Caco-2 (cell line): ENCODE data around the gene IP6K2. TPM values are rescaled to one million over a fixed set of nuclear protein-coding genes. Genes with fewer than 3 reads are reported as not detected.

Experiments used
- BruUV-seq: library from RNA; stranded (reverse); fragments of 400-500 nt; replicated peaks from 2 replicates; lab custom pipeline; 2021; lab: Mats Ljungman, UMichigan
- CTCF ChIA-PET: fragments of 300-600 bp; sonication (Branson Sonifier 250); formaldehyde crosslinking; loops from one replicate; lab custom pipeline; 2022; ENCODE audit warnings: antibody characterized with exemption; lab: Charles Lee
- POLR2A ChIA-PET: fragments of 300-600 bp; sonication (Branson Sonifier 250); formaldehyde crosslinking; loops from one replicate; lab custom pipeline; 2022; ENCODE audit warnings: antibody characterized with exemption; lab: Charles Lee
- DNase-seq, 2 experiments: peaks; one replicate each; pipeline versions ENCODE4 v3.0.0 to v3.0.0-alpha.2; 2020 to 2022
- H3K27me3 ChIP-seq: replicated peaks from 2 replicates; pipeline ENCODE4 v1.6.0; 2011; ENCODE audit warnings: low read length; ENCODE audit not compliant: control insufficient read depth, insufficient read depth
- H3K36me3 ChIP-seq: 2 replicates; pipeline ENCODE4 v1.5.1; 2011; ENCODE audit warnings: low read length; ENCODE audit not compliant: control insufficient read depth, insufficient read depth
- H3K4me1 ChIP-seq: fragments of 250-450 bp; sonication (Bioruptor Pico); 2 replicates; pipeline ENCODE4 v1.5.1; 2020; ENCODE audit warnings: mild to moderate bottlenecking
- H3K4me3 ChIP-seq: 2 replicates; pipeline ENCODE4 v1.5.1; 2011; ENCODE audit warnings: low read depth, mild to moderate bottlenecking, control low read depth, low read length
- H3K9me3 ChIP-seq: fragments of 250-450 bp; sonication (Bioruptor Pico); 2 replicates; pipeline ENCODE4 v1.5.1; 2020; ENCODE audit warnings: mild to moderate bottlenecking, moderate library complexity
- H3K27ac Mint-ChIP-seq: one replicate; pipeline ENCODE4 v1.8.0; 2022; ENCODE audit warnings: mixed read lengths; ENCODE audit not compliant: unreplicated experiment
- H3K27me3 Mint-ChIP-seq: one replicate; pipeline ENCODE4 v1.8.0; 2022; ENCODE audit warnings: mixed read lengths; ENCODE audit not compliant: insufficient read depth, unreplicated experiment
- H3K36me3 Mint-ChIP-seq: one replicate; pipeline ENCODE4 v1.8.0; 2022; ENCODE audit warnings: mild to moderate bottlenecking, mixed read lengths; ENCODE audit not compliant: insufficient read depth, unreplicated experiment
- H3K4me1 Mint-ChIP-seq: one replicate; pipeline ENCODE4 v1.8.0; 2022; ENCODE audit warnings: low read depth, mixed read lengths; ENCODE audit not compliant: unreplicated experiment
- H3K4me3 Mint-ChIP-seq: one replicate; pipeline ENCODE4 v1.8.0; 2022; ENCODE audit warnings: mild to moderate bottlenecking, moderate library complexity, mixed read lengths; ENCODE audit not compliant: unreplicated experiment
- H3K9me3 Mint-ChIP-seq: one replicate; pipeline ENCODE4 v1.8.0; 2022; ENCODE audit warnings: mixed read lengths; ENCODE audit not compliant: unreplicated experiment
- CTCF ChIP-seq, 2 experiments: fragments of 200-600 bp in 1 of 2; IDR thresholded peaks; 1 replicate in 1 of 2; 2 replicates in 1 of 2; pipeline versions ENCODE4 v1.5.1 to v1.8.0; 2011 to 2022; ENCODE audit warnings: antibody characterized with exemption in 1 of 2, control low read depth in 1 of 2, inconsistent platforms in 1 of 2, low read depth in 1 of 2, low read length in 1 of 2, mild to moderate bottlenecking in 1 of 2, moderate library complexity in 1 of 2; ENCODE audit not compliant: insufficient read depth in 1 of 2, severe bottlenecking in 1 of 2, unreplicated experiment in 1 of 2
- intact Hi-C: fragments of 100-400 bp; cut with micrococcal nuclease; formaldehyde crosslinking; loops from one replicate; pipeline ENCODE4 v1.10.0; 2022; ENCODE audit not compliant: unreplicated experiment
- total RNA-seq: library from RNA; stranded (reverse); gene quantifications from 2 replicates; pipeline ENCODE4 v1.2.3, GENCODE V29; 2022

IP6K2 gene
- total RNA-seq, 1 experiment from 2014 or later: 91.7 TPM

- Mint-ChIP-seq H3K4me3 (no peak overlapping the region), H3K36me3 (peaks cover 56% of the 10 kb centered on the region), H3K27me3 (no peaks in the 10 kb centered on the region), H3K9me3 (no peaks in the 10 kb centered on the region), H3K4me1 (peaks cover 14% of the 10 kb centered on the region), H3K27ac (no peak overlapping the region)
- Histone ChIP-seq H3K4me1 (peaks cover 7% of the 10 kb centered on the region), H3K4me3 (no peak overlapping the region), H3K9me3 (no peaks in the 10 kb centered on the region), H3K36me3 (peaks cover 9% of the 10 kb centered on the region), H3K27me3 (no peaks in the 10 kb centered on the region)
- BruUV-seq: no TSS peak
- no peak for DNase-seq
- no peak for TF ChIP-seq CTCF (IDR thresholded peaks at IDR 0.05; ENCODE audit: insufficient read depth in 1 of 2, low read depth in 1 of 2, low read length in 1 of 2, severe bottlenecking in 1 of 2, unreplicated experiment in 1 of 2)
- ChIA-PET CTCF (interaction anchor here (0.6 kb wide), 1 partner anchor 8 kb away, joined by 3 read pairs; no protein-coding TSS in a partner anchor), POLR2A (no interaction called here)
- intact Hi-C loops: loop anchor here (10.0 kb wide), 1 partner anchor 273 kb away; no protein-coding TSS in a partner anchor
Measured at GRCh38 chr3:48681974-48682610, 34.9 kb downstream of the IP6K2 start.

DNA sequence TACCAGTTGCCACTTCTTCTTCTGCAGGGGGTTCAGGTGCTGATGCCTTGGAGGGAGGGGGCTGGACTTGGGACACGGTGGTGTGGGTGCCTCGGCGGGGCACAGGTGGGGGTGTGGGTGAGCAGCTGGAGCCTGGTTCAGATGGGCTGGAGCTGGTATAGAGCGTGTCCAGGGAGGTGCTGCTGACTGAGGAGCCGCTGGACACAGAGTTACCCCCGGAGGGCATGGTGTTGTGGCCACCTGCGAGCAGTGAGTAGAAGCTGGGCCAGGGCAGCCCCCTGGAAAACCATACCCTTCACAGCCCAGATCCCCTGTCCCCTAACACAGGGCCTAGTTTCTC, 35.5 kb downstream of the IP6K2 start:
- H3K36me3 Mint-ChIP-seq: peaks cover 51% of the 10 kb centered on the region
- BruUV-seq: no TSS peak

More for the DNA sequence above, 35.5 kb downstream of the IP6K2 start:
- no peaks in the 10 kb centered on the region for H3K27me3 Mint-ChIP-seq
- no peak for TF ChIP-seq CTCF (IDR thresholded peaks at IDR 0.05; ENCODE audit: insufficient read depth in 1 of 2, low read depth in 1 of 2, low read length in 1 of 2, severe bottlenecking in 1 of 2, unreplicated experiment in 1 of 2)
- H3K9me3 ChIP-seq: no peaks in the 10 kb centered on the region
- peaks cover 7% of the 10 kb centered on the region for H3K4me1 ChIP-seq
- DNase-seq: no peak
- H3K4me3 Mint-ChIP-seq: no peak overlapping the region
- H3K4me3 ChIP-seq: no peak overlapping the region
- H3K36me3 ChIP-seq: peaks cover 9% of the 10 kb centered on the region
- H3K9me3 Mint-ChIP-seq: no peaks in the 10 kb centered on the region
- ChIA-PET CTCF (no interaction called here), POLR2A (no interaction called here)
- peaks cover 14% of the 10 kb centered on the region for H3K4me1 Mint-ChIP-seq
- no peak overlapping the region for H3K27ac Mint-ChIP-seq
- intact Hi-C loops: loop anchor here (10.0 kb wide), 1 partner anchor 273 kb away; no protein-coding TSS in a partner anchor
- no peaks in the 10 kb centered on the region for H3K27me3 ChIP-seq
